ENCODE data around the gene SLAMF1.

GRCh38 chr1:160671603-160672517, 25.0 kb upstream of the SLAMF1 start:
- no peak for TF ChIP-seq POLR2A (IDR thresholded peaks at IDR 0.05)
- TF ChIP-seq, protein P1, sequence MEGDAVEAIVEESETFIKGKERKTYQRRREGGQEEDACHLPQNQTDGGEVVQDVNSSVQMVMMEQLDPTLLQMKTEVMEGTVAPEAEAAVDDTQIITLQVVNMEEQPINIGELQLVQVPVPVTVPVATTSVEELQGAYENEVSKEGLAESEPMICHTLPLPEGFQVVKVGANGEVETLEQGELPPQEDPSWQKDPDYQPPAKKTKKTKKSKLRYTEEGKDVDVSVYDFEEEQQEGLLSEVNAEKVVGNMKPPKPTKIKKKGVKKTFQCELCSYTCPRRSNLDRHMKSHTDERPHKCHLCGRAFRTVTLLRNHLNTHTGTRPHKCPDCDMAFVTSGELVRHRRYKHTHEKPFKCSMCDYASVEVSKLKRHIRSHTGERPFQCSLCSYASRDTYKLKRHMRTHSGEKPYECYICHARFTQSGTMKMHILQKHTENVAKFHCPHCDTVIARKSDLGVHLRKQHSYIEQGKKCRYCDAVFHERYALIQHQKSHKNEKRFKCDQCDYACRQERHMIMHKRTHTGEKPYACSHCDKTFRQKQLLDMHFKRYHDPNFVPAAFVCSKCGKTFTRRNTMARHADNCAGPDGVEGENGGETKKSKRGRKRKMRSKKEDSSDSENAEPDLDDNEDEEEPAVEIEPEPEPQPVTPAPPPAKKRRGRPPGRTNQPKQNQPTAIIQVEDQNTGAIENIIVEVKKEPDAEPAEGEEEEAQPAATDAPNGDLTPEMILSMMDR (IDR thresholded peaks at IDR 0.05): no peak

All from right lobe of liver (tissue), 4 donors.